Measurements from ENCODE around the gene EXOC2. TPM values are rescaled to one million over a fixed set of nuclear protein-coding genes. Genes with fewer than 3 reads are reported as not detected.

EXOC2 gene
- total and polyA plus RNA-seq, 5 donors from 2014 or later, result 33.1 to 43.6 (median 38.9) TPM

DNA sequence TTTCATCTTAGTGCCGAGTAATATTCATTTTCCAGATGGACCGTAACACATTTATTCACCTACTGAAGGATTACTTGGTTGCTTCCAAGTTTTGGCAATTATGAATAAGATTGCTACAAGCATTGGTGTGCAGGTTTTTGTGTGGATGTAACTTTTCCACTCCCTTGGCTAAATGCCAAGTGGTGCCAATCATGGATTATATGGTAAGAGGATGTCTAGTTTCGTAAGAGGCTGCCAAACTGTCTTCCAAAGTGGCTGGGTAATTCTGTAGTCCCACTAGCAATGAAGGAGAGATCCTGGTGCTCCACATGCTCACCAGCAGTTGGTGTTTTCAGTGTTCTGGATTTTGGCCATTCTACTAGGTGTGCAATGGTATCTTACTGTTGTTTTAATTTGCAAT, 184.3 kb downstream of the EXOC2 start:
- Histone ChIP-seq H3K27ac (ENCODE audit: insufficient read depth, low read length, poor library complexity, severe bottlenecking) (no peak overlapping the region), H3K36me3 (ENCODE audit: control insufficient read depth, insufficient read depth, low read length) (peaks cover 10% of the 10 kb centered on the region), H3K4me1 (ENCODE audit: control insufficient read depth, insufficient read depth, low read length, poor library complexity, severe bottlenecking) (peaks cover 30% of the 10 kb centered on the region), H3K27me3 (ENCODE audit: control insufficient read depth, insufficient read depth, low read length) (no peaks in the 10 kb centered on the region), H3K9me3 (ENCODE audit: control insufficient read depth in 2 of 2, low read length in 2 of 2) (no peaks in the 10 kb centered on the region), H3K4me3 (ENCODE audit: low read depth, low read length) (no peak overlapping the region)
- no peak for ATAC-seq (ENCODE audit: low read depth in 2 of 2)
- Mint-ChIP-seq H3K27me3 (no peaks in the 10 kb centered on the region), H3K4me3 (peak overlapping the region in 1 of 4 donors; percentile 2), H3K27ac (peak overlapping the region in 1 of 3 donors; percentile 57), H3K9me3 (no peaks in the 10 kb centered on the region), H3K36me3 (peaks cover 22% of the 10 kb centered on the region), H3K4me1 (peaks cover 47 to 68% (median 50%) of the 10 kb centered on the region in 4 donors)
- DNase-seq, result no peak

DNA sequence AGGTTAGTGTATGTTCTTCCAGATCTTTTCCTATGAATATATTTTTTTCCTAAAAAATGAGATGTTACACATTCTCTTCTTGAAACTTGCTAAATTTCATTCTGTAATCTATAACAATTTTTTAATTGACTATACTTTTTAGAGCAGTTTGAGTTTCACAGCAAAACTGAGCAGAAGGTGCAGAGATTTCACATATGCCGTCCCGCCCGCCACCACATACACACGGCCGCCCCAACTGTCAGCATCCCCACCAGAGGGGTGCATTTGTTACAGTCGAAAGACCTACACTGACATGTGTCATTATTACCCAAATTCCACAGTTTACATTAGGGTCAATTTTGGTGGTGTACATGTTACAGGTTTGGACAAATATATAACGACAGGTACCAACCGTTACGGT, 184.9 kb downstream of the EXOC2 start:
- no peak overlapping the region for H3K4me3 ChIP-seq (ENCODE audit: low read depth, low read length)
- H3K27ac Mint-ChIP-seq, result peak overlapping the region in 1 of 3 donors; percentile 57
- no peaks in the 10 kb centered on the region for H3K27me3 ChIP-seq (ENCODE audit: control insufficient read depth, insufficient read depth, low read length)
- no peaks in the 10 kb centered on the region for H3K9me3 ChIP-seq (ENCODE audit: control insufficient read depth in 2 of 2, low read length in 2 of 2)
- no peaks in the 10 kb centered on the region for H3K27me3 Mint-ChIP-seq
- H3K4me1 Mint-ChIP-seq, result peaks cover 49 to 70% (median 49%) of the 10 kb centered on the region in 4 donors
- no peak for ATAC-seq (ENCODE audit: low read depth in 2 of 2)
- peaks cover 30% of the 10 kb centered on the region for H3K4me1 ChIP-seq (ENCODE audit: control insufficient read depth, insufficient read depth, low read length, poor library complexity, severe bottlenecking)
- DNase-seq, result no peak
- no peak overlapping the region for H3K4me3 Mint-ChIP-seq
- H3K27ac ChIP-seq (ENCODE audit: insufficient read depth, low read length, poor library complexity, severe bottlenecking), result peak overlapping the region; percentile 27
- H3K36me3 Mint-ChIP-seq, result peaks cover 17% of the 10 kb centered on the region
- peaks cover 9% of the 10 kb centered on the region for H3K36me3 ChIP-seq (ENCODE audit: control insufficient read depth, insufficient read depth, low read length)
- no peaks in the 10 kb centered on the region for H3K9me3 Mint-ChIP-seq

- H3K4me1 ChIP-seq (ENCODE audit: control insufficient read depth, insufficient read depth, low read length, poor library complexity, severe bottlenecking), result peaks cover 38% of the 10 kb centered on the region
- no peaks in the 10 kb centered on the region for H3K9me3 ChIP-seq (ENCODE audit: control insufficient read depth in 2 of 2, low read length in 2 of 2)
- Mint-ChIP-seq H3K27me3 (no peaks in the 10 kb centered on the region), H3K9me3 (no peaks in the 10 kb centered on the region), H3K27ac (peak overlapping the region; percentile 13 to 79 (median 57)), H3K4me1 (peaks cover 51 to 78% (median 57%) of the 10 kb centered on the region in 4 donors), H3K36me3 (peaks cover 15% of the 10 kb centered on the region), H3K4me3 (no peak overlapping the region)
- H3K27me3 ChIP-seq (ENCODE audit: control insufficient read depth, insufficient read depth, low read length), result no peaks in the 10 kb centered on the region
- DNase-seq, result no peak
- peaks cover 8% of the 10 kb centered on the region for H3K36me3 ChIP-seq (ENCODE audit: control insufficient read depth, insufficient read depth, low read length)
- H3K27ac ChIP-seq (ENCODE audit: insufficient read depth, low read length, poor library complexity, severe bottlenecking), result no peak overlapping the region
- H3K4me3 ChIP-seq (ENCODE audit: low read depth, low read length), result no peak overlapping the region
- ATAC-seq (ENCODE audit: low read depth in 2 of 2), result no peak
These were observed 185.9 kb downstream of the EXOC2 start for GRCh38 chr6:506920-507622.

DNA sequence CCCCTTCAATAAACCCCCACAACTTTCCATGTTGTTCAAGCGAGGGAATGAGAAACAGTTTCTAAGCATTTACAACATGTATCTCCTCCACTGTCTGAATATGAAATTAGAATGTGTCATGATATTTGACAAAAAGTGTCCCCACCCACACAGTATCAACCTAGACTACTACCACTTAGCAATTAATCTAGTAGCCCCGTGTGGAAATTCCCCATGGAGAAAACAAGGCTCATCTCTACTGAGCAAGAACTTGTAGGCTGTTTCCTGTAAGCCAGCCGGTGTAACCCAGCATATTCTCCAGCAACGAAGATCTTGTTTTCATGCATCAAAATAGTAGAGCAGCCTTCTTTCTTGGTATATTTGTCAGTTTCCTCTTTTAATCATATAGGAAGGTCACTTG, 186.4 kb downstream of the EXOC2 start:
- peak; percentile 20 to 28 for ATAC-seq (ENCODE audit: low read depth in 2 of 2)

GRCh38 chr6:505374-505773, 187.6 kb downstream of the EXOC2 start:
- DNase-seq, result no peak
- Histone ChIP-seq H3K27me3 (ENCODE audit: control insufficient read depth, insufficient read depth, low read length) (no peaks in the 10 kb centered on the region), H3K36me3 (ENCODE audit: control insufficient read depth, insufficient read depth, low read length) (no peaks in the 10 kb centered on the region), H3K9me3 (ENCODE audit: control insufficient read depth in 2 of 2, low read length in 2 of 2) (no peaks in the 10 kb centered on the region), H3K4me1 (ENCODE audit: control insufficient read depth, insufficient read depth, low read length, poor library complexity, severe bottlenecking) (peaks cover 40% of the 10 kb centered on the region), H3K27ac (ENCODE audit: insufficient read depth, low read length, poor library complexity, severe bottlenecking) (no peak overlapping the region), H3K4me3 (ENCODE audit: low read depth, low read length) (no peak overlapping the region)
- H3K27me3 Mint-ChIP-seq, result no peaks in the 10 kb centered on the region
- peak overlapping the region in 1 of 4 donors; percentile 62 for H3K4me3 Mint-ChIP-seq
- peak overlapping the region in 1 of 3 donors; percentile 67 for H3K27ac Mint-ChIP-seq
- no peak for ATAC-seq (ENCODE audit: low read depth in 2 of 2)
- H3K4me1 Mint-ChIP-seq, result peaks cover 54 to 77% (median 59%) of the 10 kb centered on the region in 4 donors
- H3K36me3 Mint-ChIP-seq, result peaks cover 5% of the 10 kb centered on the region
- no peaks in the 10 kb centered on the region for H3K9me3 Mint-ChIP-seq

More for the DNA sequence above, 186.4 kb downstream of the EXOC2 start:
- Mint-ChIP-seq H3K27me3 (no peaks in the 10 kb centered on the region), H3K27ac (peak overlapping the region in 2 of 3 donors; percentile 13 to 79), H3K36me3 (peaks cover 10% of the 10 kb centered on the region), H3K9me3 (no peaks in the 10 kb centered on the region), H3K4me1 (peaks cover 56 to 80% (median 60%) of the 10 kb centered on the region in 4 donors), H3K4me3 (peak overlapping the region in 2 of 4 donors; percentile 25 to 62)
- H3K4me3 ChIP-seq (ENCODE audit: low read depth, low read length), result no peak overlapping the region
- no peaks in the 10 kb centered on the region for H3K9me3 ChIP-seq (ENCODE audit: control insufficient read depth in 2 of 2, low read length in 2 of 2)
- H3K36me3 ChIP-seq (ENCODE audit: control insufficient read depth, insufficient read depth, low read length), result peaks cover 4% of the 10 kb centered on the region
- H3K27ac ChIP-seq (ENCODE audit: insufficient read depth, low read length, poor library complexity, severe bottlenecking), result peak overlapping the region; percentile 21
- H3K4me1 ChIP-seq (ENCODE audit: control insufficient read depth, insufficient read depth, low read length, poor library complexity, severe bottlenecking), result peaks cover 39% of the 10 kb centered on the region
- H3K27me3 ChIP-seq (ENCODE audit: control insufficient read depth, insufficient read depth, low read length), result no peaks in the 10 kb centered on the region
- peak in 1 of 3 donors; percentile 63 for DNase-seq

DNA sequence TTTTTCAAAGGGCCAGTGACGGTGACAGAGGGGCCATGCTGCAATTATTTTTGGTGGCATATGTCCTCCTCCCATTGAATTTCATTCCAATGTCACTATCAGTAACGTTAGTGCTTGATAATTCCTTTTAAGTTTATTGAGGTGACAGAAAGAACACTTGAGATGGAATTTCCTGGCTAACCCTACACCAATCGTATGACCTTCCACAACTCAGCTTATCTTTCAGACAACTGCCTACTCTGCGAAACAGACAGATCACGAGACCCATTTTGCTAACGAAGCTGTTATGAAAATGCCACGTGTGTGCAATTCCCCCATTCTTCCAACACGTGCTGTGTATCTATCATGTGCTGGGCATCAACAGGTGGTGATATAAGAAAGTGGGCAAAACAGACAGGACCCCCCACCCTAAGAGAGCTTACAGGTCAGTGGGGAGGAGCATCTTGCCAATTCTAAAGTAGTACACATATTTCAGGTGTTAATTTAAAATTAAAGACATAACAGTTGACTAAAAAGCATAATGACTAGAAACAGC, 188.4 kb downstream of the EXOC2 start:
- H3K9me3 ChIP-seq (ENCODE audit: control insufficient read depth in 2 of 2, low read length in 2 of 2), result no peaks in the 10 kb centered on the region
- H3K9me3 Mint-ChIP-seq, result no peaks in the 10 kb centered on the region
- H3K4me3 ChIP-seq (ENCODE audit: low read depth, low read length), result no peak overlapping the region
- H3K4me1 ChIP-seq (ENCODE audit: control insufficient read depth, insufficient read depth, low read length, poor library complexity, severe bottlenecking), result peaks cover 40% of the 10 kb centered on the region
- ATAC-seq (ENCODE audit: low read depth in 2 of 2) (no peak), DNase-seq (no peak)
- H3K27me3 ChIP-seq (ENCODE audit: control insufficient read depth, insufficient read depth, low read length), result no peaks in the 10 kb centered on the region
- no peaks in the 10 kb centered on the region for H3K36me3 ChIP-seq (ENCODE audit: control insufficient read depth, insufficient read depth, low read length)
- H3K27ac ChIP-seq (ENCODE audit: insufficient read depth, low read length, poor library complexity, severe bottlenecking), result no peak overlapping the region
- H3K27me3 Mint-ChIP-seq, result no peaks in the 10 kb centered on the region
- H3K4me3 Mint-ChIP-seq, result peak overlapping the region in 1 of 4 donors; percentile 51
- peaks cover 5% of the 10 kb centered on the region for H3K36me3 Mint-ChIP-seq
- peaks cover 52 to 77% (median 58%) of the 10 kb centered on the region in 4 donors for H3K4me1 Mint-ChIP-seq
- H3K27ac Mint-ChIP-seq, result peak overlapping the region in 2 of 3 donors; percentile 60 to 82

GRCh38 chr6:503610-504362, 189.2 kb downstream of the EXOC2 start:
- no peaks in the 10 kb centered on the region for H3K36me3 ChIP-seq (ENCODE audit: control insufficient read depth, insufficient read depth, low read length)
- no peak overlapping the region for H3K4me3 ChIP-seq (ENCODE audit: low read depth, low read length)
- no peaks in the 10 kb centered on the region for H3K9me3 ChIP-seq (ENCODE audit: control insufficient read depth in 2 of 2, low read length in 2 of 2)
- Mint-ChIP-seq H3K27ac (peak overlapping the region in 1 of 3 donors; percentile 82), H3K36me3 (peaks cover 5% of the 10 kb centered on the region), H3K27me3 (no peaks in the 10 kb centered on the region), H3K4me3 (peak overlapping the region in 3 of 4 donors; percentile 30 to 93 (median 44)), H3K4me1 (peaks cover 50 to 77% (median 58%) of the 10 kb centered on the region in 4 donors), H3K9me3 (no peaks in the 10 kb centered on the region)
- no peak overlapping the region for H3K27ac ChIP-seq (ENCODE audit: insufficient read depth, low read length, poor library complexity, severe bottlenecking)
- H3K4me1 ChIP-seq (ENCODE audit: control insufficient read depth, insufficient read depth, low read length, poor library complexity, severe bottlenecking), result peaks cover 41% of the 10 kb centered on the region
- H3K27me3 ChIP-seq (ENCODE audit: control insufficient read depth, insufficient read depth, low read length), result no peaks in the 10 kb centered on the region
- ATAC-seq (ENCODE audit: low read depth in 2 of 2) (no peak), DNase-seq (no peak)
